Epithelial cell of esophagus (primary cell): ENCODE results near the gene GBP6.
"Not testable (repeated sequence)": the region's sequence is repeated elsewhere in the genome, so short reads cannot be mapped to it uniquely, and the experiment has no call there.

Experiments used
- DNase-seq: peaks from one replicate; pipeline ENCODE4 v3.0.0; 2010; ENCODE audit warnings: low read depth
- H3K4me3 ChIP-seq: 2 replicates; pipeline ENCODE4 v1.5.1; 2011; ENCODE audit warnings: mild to moderate bottlenecking, low read length, control low read depth
- CTCF ChIP-seq: IDR thresholded peaks from 2 replicates; pipeline ENCODE4 v1.5.1; 2011; ENCODE audit warnings: low read depth, mild to moderate bottlenecking, low read length, control low read depth, inconsistent platforms; ENCODE audit not compliant: insufficient read depth; ENCODE audit errors: missing control alignments

The GBP6 gene

GRCh38 chr1:89363638-89364536 lies at the start of gene GBP6:
GBP6 (plus strand) TSS chr1:89364059; CDS start chr1:89368552, 4,493 bp downstream.
- DNase-seq, result peak; percentile 92
- no peak for TF ChIP-seq CTCF
- peak within 1 kb of the TSS; percentile 65 for H3K4me3 ChIP-seq

- no peak for TF ChIP-seq CTCF
- no peak for DNase-seq
- no peak overlapping the region for H3K4me3 ChIP-seq
These were observed 41.5 kb upstream of the GBP6 start for GRCh38 chr1:89322402-89322801.

- no peak for TF ChIP-seq CTCF
- no peak overlapping the region for H3K4me3 ChIP-seq
- no peak for DNase-seq
These were observed 32.0 kb upstream of the GBP6 start for GRCh38 chr1:89331890-89332289.

- no peak overlapping the region for H3K4me3 ChIP-seq
- DNase-seq, result no peak
- no peak for TF ChIP-seq CTCF
These were observed 31.4 kb upstream of the GBP6 start for GRCh38 chr1:89332461-89332860.

- TF ChIP-seq CTCF, result no peak
- no peak for DNase-seq
- H3K4me3 ChIP-seq, result no peak overlapping the region
These were observed 28.4 kb upstream of the GBP6 start for GRCh38 chr1:89335486-89335885.

GRCh38 chr1:89337903-89338302 lies 26.0 kb upstream of the GBP6 start:
- no peak overlapping the region for H3K4me3 ChIP-seq
- no peak for DNase-seq
- TF ChIP-seq CTCF, result no peak

- no peak overlapping the region for H3K4me3 ChIP-seq
- TF ChIP-seq CTCF, result no peak
- no peak for DNase-seq
These were observed 24.8 kb upstream of the GBP6 start for GRCh38 chr1:89339039-89339438.

GRCh38 chr1:89345479-89345878 lies 18.4 kb upstream of the GBP6 start:
- DNase-seq, H3K4me3 ChIP-seq: not testable (repeated sequence)
